ENCODE data around the gene SLC46A2. TPM values are rescaled to one million over a fixed set of nuclear protein-coding genes. Genes with fewer than 3 reads are reported as not detected.

Gene SLC46A2
- total RNA-seq, 1 donor from 2014 or later = not detected

DNA sequence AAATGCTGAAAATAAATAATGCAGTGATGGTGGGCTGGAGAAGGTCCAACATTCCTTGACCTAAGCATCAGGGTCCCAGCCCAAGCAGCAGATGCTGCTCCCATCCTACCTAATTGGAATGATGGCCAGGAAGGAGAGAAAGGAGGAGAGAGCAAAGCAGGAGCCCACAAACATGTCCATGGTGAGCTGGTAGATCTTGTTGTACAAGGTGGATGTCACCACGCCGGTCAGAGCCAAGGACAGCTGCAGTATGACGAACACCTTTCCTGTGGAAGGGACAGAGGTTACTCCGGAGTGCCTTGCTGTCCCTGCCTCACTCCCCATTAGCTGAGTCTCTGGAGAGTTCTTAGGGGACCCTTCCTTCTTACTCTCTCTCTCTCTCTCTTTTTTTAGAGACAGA is 4.3 kb downstream of the SLC46A2 start:
- DNase-seq (ENCODE audit: low read depth in 2 of 2) = no peak

DNA sequence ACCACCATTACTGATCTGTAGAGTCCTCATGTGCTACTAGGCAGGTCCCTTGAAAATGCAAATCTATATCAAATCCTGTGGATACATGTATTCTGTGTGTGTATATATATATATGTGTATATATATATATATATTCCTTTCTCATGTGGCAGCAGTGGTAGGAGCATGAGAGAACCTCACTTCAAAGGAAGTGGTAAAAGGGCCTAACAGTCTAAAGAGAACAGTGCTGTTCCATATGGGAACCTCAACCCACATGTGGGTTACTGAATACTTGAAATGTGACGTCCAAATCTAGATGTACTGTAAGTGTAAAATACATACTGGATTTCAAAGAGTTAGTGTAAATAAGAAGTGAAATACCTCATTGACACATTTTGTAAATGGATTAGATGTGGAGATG is 5.4 kb downstream of the SLC46A2 start:
- no peak for DNase-seq (ENCODE audit: low read depth in 2 of 2)

DNA sequence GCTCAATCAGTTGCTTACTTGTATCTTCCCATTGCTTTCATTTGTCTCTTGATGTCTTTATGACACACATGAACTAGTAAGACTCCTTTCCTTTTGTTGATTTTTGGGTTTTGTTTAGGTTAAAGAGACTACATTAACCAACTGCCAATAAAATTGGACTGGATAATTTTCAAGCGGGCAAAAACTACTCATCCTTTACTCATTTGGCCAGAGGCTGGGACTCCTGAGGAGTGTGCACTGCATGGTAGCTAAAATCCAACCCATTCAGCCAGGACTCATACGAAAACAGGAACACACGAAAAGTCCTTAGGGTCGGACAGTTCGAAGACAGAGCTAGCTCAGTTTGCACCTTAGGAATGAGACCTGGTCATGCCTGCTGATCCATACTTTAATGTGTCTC is 6.0 kb downstream of the SLC46A2 start:
- DNase-seq (ENCODE audit: low read depth in 2 of 2) = no peak

DNA sequence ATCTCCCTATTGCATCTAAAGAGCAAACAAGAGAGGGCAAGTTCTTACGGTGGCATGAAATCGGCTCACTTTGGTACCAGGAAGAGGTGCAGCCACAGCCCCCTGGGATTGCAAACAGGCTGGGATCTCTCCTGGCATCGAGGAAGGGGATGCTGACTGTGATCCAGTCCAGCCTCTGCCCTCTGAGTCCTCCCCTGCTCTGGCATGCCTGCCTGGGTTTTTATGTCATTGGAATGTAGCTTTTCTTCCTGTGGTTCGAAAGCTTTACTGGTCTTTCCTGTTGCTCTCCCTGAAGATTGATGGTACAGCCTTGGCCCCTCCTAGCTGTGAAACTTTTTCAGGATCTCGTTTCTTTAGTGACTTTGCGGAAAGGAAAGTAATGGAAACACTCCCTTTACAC is 6.6 kb downstream of the SLC46A2 start:
- peak in 1 of 2 donors; percentile 84 for DNase-seq (ENCODE audit: low read depth in 2 of 2)

DNA sequence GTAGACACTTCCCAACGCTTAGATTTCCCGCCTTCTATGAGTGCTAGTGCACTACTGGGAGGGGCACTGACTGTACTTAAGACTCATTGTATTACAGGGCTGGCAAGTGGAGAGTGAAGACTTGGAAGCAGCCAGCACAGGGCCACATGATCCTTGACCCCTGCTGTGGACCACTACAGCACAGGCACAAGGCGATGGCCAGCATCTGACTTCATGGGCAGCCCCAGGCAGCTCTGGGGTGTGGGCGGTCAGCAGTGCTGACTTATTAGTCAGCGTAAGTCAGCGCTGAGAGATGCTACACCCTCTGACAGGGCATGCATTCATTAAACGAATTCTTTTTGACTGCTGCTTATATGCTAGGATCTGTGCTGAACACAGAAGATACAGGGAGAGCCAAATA is 9.3 kb downstream of the SLC46A2 start:
- peak in 1 of 2 donors; percentile 17 for DNase-seq (ENCODE audit: low read depth in 2 of 2)

DNA sequence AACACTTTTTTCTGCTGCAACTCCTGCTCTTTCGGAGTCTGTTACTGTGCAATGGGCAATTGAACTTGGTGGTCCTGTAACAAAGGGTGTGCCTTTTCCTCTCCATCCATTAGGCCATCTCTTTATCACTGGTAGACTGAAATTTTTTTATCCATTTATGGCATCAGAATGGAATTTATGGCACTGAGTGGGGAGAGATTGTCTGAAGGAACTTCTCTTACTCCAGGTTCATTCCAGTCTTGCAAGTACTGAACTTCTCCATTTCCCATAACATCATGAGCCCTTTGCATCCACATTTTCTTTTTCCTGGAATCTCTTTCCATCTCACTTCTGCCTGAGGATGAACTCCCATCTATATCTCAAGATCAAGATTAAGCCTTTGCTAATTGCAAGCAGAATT is 10.0 kb downstream of the SLC46A2 start:
- DNase-seq (ENCODE audit: low read depth in 2 of 2) = no peak

DNA sequence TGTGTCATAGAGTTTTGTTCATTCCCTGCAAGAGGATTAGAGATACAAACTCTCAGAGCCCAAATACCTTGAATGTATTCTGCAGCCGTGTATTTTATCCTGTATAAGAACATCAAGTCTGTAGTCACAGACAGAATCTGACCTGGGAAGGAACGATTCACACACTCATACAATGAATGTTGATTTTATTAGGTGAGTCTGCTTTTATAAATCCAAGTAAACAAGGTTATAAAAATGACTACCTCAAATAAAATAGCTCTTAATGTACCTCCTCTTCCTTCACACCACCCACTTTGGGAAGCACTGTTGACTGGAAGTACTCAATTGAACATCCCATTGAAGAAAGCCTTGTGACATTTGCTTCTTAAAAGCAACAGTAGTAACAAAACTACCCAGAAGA is 11.9 kb downstream of the SLC46A2 start:
- DNase-seq (ENCODE audit: low read depth in 2 of 2) = no peak

DNA sequence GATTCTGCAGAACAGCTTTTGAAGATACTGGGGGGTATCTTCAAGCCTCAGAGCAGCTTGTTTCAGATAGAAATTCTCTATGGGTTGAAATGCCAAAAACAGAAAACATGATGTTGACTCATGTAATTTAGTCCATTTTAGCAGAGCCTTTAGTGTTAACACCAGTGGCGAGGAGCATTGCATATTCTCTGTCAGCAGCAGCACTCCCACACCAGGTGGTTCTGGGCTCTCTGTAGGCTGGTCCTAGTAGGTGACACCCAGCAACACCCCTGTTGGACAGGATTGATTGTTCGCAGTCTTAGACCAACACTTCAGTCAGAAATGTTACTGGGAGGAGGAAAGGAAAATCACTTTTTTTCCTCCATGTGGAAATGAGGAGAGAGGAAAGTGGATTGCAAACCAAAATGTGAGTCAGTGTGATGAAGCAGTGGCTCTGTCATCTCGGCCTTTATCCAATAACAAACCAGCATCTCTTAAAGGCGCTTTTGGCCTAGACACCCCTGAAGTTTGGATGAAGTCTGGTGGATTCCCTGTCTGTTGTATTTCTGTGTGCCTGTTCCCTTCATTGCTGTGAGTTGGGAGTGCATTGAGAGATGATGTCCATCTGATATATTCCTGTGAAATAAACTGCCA is 16.8 kb downstream of the SLC46A2 start:
- no peak for DNase-seq (ENCODE audit: low read depth in 2 of 2)

DNA sequence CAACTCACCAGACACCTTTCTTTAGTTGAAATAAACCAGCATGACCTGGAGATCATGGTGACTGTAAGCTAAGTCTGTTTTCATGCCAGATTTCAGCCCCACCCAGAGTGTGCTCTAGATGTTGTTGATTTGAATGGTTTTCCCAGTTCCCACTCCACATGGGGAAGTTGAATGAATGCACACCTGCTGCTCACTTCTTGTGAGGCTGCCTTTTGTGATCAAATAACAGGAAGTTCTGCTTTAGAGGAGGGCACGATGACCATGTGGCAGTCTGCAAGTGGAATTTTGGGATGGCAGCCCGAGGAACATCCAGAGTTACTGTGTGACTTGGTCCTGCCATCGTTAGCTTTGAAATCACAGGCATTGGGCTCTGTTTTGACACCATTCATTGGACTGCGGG is 18.7 kb downstream of the SLC46A2 start:
- DNase-seq (ENCODE audit: low read depth in 2 of 2) = no peak

DNA sequence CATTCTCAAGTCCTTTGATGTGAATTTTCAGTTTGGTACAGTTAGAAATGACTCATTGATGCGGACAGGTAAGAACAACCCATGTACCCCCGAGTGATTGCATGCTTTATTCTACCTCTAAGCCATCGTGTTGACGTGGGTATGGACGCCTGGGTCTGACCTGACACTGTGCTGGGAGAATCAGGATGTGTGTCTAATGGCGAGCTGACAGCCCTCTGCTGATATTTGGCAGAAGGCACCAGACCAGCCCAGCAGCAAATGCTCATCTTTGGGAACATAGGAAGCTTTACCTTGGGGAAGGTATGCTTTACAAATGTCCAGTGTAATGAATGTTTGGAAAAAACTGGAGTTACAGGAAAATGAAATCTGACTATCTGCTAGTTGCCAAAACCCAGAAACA is 20.1 kb downstream of the SLC46A2 start:
- DNase-seq (ENCODE audit: low read depth in 2 of 2) = no peak

DNA sequence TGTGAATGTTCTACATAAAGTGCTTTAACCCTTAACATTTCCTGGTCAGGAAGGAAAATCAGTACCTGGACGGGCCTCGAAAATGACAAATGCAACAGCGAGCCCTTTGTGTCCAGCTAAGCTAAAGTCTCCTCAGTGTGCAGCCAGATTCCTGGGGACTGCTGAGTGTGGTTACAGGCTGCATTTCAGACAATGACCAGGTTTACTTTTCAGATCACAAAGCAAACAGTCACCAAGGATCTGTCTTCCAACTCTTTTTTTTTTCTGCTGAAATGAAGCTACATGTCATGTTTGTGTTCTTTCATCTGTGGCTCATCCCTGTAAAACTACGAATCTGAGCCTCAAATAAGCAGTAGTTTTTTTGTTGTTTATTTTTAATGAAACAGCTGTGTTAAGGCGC is 20.8 kb downstream of the SLC46A2 start:
- no peak for DNase-seq (ENCODE audit: low read depth in 2 of 2)

DNA sequence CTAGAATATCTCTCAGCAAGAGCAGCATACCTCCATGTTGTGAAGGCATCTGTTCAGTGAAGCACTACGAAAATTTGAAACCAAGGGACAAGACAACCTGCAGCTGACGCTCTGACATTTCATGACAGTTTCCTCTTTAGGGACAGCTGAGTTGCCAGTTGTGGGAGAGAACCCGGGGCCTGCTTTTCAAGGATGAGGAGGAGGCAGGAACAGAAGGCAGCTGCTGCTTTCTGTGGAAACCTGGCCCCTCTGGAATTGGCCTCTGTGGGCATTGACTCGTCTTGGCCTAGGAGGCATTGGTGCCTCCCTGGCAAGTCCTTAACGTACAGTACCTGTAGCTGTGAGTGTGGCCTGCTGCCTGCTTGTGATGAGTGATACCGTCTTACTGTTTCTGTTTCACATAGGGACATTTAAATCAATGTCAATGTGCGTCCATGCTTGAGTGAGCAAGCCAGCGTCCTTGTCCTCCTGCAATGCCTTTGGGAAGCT is 21.6 kb downstream of the SLC46A2 start:
- no peak for DNase-seq (ENCODE audit: low read depth in 2 of 2)

DNA sequence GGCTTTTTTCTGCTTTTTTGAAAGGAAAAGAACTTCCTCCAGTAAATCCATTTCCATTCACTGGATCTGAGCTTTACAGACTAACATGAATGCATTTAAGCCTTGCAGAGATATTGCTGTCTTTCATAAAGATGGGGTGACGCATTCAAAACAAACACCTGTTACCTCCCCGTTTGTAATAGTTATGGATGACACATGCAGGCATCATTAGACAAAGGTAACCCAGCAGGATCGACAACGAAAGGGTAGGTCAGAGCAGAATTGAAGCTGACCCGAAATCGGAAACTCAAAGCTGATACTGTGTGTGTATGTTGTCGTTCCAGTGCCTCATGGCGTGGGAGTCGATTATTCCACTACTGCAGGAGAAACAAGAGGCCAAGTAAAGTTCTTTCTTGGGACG is 22.2 kb downstream of the SLC46A2 start:
- no peak for DNase-seq (ENCODE audit: low read depth in 2 of 2)

DNA sequence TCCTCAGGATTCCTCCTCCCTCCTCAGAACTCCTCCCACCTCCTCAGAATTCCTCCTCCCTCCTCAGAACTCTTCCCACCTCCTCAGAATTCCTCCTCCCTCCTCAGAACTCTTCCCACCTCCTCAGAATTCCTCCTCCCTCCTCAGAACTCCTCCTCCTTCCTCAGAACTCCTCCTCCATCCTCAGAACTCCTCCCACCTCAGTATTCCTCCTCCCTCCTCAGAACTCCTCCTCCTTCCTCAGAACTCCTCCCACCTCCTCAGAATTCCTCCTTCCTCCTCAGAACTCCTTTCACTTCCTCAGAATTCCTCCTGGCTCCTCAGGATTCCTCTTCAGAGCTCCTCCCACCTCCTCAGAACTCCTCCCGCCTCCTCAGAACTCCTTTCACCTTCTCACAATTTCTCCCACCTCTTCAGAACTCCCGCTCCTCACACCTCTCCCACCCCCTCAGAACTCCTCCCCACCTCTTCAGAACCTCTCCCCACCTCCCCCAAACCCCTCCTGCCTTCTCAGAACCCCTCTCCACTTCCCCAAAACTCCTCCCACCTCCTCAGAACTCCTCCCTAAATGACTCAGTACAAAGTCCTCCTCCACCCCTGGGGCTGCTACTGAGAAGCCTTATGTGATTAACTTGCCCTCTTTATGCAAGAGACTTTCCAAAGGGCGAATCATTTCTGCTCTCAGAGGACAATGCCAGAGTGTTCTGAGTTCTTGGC is 23.2 kb downstream of the SLC46A2 start:
- DNase-seq (ENCODE audit: low read depth in 2 of 2) = peak in 1 of 2 donors; percentile 92

DNA sequence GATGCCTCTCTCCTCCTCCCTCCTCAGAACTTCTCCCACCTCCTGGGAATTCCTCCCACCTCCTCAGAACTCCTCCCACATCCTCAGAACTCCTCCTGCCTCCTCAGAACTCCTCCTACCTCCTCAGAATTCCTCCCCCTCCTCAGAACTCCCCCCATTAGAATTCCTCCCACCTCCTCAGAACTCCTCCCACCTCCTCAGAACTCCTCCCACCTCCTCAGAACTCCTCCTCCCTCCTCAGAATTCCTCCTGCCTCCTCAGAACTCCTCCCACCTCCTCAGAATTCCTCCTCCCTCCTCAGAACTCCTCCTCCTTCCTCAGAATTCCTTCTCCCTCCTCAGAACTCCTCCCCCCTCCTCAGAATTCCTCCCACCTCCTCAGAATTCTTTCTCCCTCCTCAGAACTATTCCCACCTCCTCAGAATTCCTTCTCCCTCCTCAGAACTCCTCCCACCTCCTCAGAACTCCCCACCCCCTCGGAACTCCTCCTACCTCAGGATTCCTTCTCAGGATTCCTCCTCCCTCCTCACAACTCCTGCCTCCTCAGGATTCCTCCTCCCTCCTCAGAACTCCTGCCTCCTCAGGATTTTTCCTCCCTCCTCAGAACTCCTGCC is 23.9 kb downstream of the SLC46A2 start:
- DNase-seq (ENCODE audit: low read depth in 2 of 2) = peak in 1 of 2 donors; percentile 90

DNA sequence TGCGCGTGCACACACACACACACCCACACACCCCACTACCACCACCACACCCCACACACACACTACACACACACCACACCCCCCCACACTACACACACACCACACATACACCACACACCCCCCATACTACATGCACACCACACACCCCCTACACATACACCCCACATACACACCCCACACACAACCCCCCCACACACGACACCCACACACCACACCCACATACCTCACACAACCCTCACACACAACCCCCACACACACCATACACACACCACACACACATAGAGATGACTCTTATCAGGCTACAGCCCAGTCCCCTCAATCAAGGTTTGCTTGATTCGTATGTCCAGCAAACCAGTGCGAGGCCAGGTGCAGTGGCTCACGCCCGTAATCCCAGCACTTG is 25.7 kb downstream of the SLC46A2 start:
- DNase-seq (ENCODE audit: low read depth in 2 of 2) = no peak

DNA sequence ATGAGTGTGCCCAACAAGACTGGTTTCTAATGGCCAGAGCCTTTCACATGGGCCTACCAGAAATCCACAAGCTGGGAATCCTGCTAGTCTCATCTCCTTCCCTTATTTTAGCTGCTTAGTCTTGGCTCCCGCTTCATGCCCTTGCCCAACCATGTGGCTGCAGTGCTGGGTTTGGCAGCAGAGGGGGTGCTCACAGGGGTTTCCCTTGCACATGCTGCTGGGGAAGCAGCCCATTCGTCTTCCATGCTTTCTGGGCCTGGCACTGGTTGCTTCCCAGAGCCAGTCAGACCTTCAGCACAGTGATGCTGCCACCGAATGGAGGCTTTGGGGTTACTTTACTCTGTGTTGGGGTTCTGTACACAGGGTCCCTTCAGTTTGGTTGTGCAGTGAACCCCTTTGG is 26.3 kb downstream of the SLC46A2 start:
- DNase-seq (ENCODE audit: low read depth in 2 of 2) = no peak

DNA sequence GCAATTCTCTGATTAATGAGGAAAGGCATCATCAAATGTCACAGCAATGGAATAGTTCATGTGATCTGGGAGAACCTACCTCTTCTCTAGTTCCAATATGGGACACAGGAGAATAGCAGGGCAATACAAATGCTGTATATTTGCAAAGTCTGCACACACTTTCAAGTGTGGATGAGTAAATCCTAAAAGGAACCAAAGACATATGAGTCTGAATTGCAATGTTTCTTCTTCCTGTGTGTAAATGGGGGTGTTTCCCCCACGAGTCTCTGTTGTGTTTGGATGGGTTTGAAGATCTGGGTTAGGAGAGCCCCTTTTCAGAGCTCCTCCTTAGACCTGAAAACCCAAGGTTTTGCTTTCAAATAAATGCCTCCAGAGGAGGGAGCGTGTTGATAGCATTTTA is 26.9 kb downstream of the SLC46A2 start:
- DNase-seq (ENCODE audit: low read depth in 2 of 2) = no peak

DNA sequence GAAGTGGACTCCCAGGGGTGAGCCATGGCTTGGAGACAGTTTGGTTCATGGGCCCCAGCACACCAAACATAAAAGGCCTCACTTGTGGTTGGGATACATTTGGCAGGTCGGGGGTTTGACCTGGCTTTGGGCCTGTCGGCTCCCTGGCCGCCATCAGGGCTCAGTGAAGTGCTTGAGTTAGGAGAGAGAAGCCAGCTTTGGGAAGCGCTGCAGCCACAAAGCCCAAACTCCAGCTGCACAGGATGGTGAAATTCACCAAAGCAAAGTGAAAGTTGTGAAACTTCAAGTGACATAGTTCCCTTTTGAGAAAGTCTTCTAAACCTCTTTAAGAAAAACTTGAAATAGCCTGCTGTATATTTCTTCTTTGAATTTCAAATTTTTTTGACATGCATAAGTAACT is 27.5 kb downstream of the SLC46A2 start:
- DNase-seq (ENCODE audit: low read depth in 2 of 2) = no peak

DNA sequence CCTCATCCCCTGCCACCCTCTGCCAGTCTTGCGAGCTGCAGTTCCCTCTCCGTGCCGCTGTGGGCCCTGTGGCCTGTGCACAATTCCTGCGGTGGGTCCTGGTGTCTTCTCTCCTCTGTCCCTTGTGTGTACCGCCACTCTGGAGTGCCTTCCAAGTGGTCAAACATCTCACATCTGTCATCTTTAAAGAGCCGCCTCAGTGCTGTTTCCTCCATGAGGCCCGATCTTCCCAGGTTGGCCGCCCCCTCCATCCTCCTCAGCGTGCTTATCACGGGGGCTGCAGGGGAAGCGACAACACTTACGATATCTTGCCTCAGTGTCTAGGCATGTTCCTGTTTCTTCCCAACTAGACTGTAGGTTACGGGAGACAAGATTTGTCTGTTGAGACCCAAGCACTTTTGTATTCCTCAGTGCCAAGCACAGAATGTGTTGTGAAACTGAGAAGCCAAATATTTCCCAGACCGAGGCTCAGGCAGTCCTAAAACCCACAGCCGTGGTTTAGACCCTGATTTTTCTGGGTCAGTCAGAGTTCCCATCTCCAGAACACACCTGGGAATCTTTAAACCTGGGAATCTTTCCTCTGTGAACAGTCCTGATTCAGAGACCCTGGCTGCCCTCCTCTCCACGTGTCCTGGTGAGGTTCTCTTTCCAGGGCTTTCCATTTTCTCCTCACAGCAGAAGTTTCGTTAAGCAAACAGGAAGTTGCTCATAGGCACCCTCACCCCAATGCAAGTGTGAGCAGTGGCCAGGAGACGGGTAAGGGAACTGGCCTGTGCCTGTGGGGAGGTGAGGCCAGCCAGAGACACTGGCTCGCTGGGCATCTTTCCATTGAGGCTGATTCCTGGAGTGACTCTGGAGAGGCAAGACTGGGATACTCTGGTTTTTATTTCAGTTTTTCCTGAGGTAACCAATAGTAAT is 28.8 kb downstream of the SLC46A2 start:
- DNase-seq (ENCODE audit: low read depth in 2 of 2) = peak in 1 of 2 donors; percentile 74

DNA sequence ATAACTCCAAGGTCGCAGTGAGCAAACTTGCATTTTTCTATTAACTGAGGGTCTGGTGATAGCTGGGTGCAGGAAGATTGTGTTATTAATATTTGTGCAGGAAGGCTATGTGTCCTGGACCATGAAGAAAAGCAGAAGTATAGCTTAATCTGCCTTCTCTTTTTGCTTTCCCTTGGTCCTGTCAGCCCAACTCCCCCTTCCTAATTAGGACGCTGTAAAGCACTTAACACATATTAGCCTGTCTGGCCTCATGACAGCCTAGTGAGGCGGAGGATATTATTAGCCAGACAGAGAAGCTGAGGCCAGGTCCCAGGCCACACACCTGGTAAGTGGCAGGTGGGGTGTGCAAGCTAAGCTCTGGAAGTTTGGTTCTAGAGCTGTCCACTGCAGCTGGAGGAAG is 29.5 kb downstream of the SLC46A2 start:
- no peak for DNase-seq (ENCODE audit: low read depth in 2 of 2)

DNA sequence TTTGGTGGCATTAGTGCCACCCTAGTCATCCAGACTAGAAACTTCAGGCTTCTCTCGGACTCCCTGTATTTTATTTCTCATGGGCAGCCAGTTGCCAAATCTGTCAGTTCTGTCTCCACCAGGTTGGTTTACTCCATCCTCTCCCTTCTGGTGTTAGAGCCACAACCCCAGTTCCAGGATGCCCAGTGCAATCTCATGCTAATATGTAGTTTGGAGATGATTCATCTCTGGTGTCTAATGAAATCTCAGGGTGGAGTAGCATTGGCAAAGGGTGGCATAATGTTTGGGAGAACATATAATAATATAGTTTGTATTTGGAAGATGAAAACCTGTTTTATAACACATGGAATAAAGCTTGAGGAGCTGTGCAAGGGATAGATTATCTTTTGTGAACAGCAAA is 30.2 kb downstream of the SLC46A2 start:
- no peak for DNase-seq (ENCODE audit: low read depth in 2 of 2)
